ENCODE results near the gene UBAC2. TPM values are rescaled to one million over a fixed set of nuclear protein-coding genes. Genes with fewer than 3 reads are reported as not detected.
A peak's percentile ranks its signal among the peaks of the same experiment; 100 is the strongest.

UBAC2 gene
- polyA plus RNA-seq, 4 donors = 92.5 to 113 (median 110) TPM

DNA sequence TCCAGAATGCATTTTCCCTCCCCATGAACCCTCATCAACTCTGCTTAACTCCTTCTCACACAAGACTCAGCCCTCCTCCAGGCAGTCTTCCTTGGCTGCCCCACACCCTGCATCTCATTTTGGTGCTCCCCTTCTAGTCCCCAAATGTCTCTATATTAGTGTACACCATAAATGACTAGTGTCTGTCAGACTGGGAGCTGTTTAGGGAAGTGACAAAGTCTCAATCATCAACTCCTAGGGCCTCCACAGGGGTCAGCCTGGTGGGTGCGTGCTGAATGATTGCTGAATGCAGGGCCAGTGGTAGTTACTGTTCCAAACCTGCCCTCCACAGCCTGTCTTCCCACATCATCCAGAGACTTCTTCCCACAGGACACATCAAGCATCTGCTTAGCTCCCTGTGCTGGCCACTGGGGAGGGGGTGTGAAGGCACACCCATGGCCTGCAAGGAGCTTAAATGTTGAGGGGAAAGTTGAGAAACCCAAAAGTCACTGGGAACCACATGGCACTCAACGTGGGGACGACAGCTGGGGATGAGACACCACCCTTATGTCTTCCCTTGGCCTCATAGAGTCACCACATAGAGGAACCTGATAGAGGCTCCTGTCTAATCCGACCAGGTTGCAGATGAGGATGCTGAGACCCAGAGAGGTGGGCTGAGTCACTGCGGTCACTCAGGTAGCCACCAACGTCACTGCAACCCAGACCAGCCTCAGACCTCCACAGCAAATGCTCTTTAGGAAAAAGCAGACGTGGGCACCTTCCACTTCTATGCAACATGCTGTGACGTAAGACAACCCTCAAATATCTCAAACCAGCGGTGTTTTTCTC, 221.3 kb downstream of the UBAC2 start:
- DNase-seq (ENCODE audit: low read depth in 4 of 4, low spot score in 3 of 4) = no peak

DNA sequence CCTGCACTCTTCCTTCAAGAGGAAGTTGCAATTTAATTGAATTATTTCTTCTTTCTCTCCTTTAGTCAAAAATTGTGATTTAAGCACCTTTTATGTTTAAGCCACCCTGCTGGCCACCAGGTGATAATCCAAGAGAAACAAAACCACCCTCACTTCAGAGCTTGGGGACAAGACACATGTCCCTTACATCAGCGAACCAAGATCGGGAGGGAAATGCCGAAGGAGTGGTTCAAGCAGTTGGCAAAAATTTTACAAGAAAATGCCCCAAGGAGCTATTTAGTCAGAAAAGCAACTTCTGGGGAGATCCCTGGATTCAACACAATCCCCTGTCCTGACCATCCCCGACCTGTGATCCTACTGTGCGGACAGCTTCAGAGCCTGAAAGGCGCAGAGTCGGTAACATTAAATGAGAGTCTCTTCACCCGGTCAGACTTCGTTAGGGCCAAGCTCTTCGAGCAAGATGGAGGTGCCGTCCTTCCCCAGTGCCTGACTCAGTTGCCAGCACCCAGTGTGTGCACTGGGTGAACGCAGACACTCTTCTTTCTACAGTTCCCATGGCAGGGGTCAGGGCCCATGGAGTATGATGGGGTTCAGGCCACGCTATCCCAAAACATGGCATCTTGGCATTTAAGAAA, 222.0 kb downstream of the UBAC2 start:
- no peak for DNase-seq (ENCODE audit: low read depth in 4 of 4, low spot score in 3 of 4)

DNA sequence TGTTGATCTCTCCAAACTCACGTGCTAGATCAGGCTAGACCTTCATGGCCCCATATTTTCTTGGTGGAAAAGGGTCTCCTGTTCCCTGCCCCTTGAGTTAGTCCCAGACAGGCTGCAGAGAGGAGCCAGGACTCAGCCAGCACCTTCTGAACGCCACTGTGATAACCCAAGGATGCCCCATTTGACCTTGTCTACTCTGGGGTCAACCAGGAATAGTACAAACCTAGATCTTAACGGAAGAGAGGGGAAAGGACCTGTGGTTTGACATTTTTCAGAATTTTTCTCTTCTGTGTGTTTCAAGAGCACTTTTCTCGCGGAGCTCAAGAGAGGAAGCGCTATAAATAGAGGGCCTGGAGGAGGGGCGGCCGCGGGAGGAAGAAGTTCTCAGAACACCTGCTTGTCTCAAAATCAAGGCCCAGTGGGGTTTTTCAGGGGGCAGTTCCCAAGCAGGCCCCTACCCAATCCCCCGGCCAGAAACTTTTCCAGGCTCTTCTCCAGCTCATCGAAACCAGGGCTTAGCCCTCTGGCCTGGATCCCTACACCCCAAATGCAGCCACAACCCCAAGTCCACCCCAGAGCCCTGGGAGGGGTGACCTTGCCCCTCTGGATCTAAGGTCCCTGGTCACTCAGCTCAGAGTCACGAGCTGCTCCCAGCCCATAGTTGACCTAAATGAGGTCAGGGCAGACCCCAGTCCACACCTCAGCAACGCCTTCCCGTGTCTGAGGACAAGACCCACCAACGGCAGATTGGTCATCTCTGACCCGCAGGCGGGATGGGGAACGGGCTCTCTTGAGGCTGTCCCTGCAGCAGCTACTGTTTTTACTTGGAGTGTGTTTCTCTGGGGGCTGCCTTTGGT, 225.1 kb downstream of the UBAC2 start:
- DNase-seq (ENCODE audit: low read depth in 4 of 4, low spot score in 3 of 4) = no peak

DNA sequence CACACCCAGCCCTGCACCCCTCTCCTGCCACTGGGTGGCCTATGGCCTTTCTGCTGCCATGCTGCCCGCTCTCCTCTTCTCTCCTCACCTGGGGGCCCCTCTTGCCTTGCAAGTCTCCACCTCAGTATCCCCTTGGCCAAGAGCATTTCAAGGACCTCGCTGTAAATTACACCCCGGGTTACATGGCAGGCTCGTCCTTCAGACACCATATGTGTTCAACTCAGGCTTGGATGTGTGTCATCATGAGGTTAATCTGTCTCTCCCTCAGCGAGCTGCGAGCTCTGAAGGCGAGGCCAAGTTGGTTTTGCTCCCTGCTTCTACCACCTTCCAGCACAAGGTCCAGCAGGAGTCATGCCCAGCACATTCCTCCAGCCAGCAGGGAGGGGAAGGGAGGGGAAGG, 225.8 kb downstream of the UBAC2 start:
- DNase-seq (ENCODE audit: low read depth in 4 of 4, low spot score in 3 of 4) = no peak

DNA sequence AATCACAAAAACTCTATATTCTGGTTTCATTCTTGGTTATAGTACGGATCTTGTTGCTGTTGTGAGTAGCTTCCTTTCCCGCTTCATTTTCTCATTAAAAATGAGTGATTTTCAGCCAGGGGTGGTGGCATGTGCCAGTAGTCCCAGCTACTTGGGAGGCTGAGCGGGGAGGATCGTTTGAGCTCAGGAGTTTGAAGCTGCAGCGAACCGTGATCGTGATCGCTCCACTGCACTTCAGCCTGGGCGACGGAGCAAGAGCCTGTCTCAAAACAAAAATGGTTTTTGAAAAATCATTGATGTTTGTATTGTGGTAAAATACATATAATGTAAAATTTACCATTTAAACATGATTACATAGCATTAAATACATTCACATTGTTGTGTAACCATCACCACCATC, 229.0 kb downstream of the UBAC2 start:
- DNase-seq (ENCODE audit: low read depth in 4 of 4, low spot score in 3 of 4) = no peak

DNA sequence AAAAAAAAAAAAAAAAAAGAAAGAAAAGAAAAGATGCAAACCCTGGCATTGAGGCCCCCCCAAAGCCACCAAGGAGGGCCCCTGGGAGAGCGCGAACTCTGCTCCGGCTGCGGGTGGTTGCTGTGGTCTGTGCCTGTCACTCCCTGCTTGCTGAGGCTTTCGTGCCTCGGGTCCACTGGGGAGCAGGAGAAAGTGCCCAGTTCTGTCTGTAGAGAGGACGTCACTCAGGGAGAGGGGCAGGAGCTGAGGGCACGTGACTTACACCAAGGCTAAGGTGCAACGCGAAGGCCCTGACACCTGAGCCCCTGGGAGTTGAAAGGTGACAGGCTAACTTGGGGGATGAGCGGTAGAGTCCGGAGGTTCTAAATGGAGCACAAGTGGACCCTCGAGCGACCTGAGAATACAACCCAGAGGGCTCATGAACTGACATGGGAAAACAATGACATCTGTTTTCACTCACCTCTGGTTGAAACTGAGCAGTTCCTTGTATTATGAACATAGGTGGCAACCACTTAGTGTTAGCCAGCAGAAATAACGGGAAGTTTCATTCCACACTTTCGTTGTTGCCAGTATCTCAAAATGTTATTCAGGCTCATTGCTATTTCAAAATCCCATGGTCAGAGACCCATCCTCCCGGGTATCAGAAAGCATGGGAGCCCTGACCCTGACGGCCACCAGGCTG, 231.4 kb downstream of the UBAC2 start:
- DNase-seq (ENCODE audit: low read depth in 4 of 4, low spot score in 3 of 4) = no peak

DNA sequence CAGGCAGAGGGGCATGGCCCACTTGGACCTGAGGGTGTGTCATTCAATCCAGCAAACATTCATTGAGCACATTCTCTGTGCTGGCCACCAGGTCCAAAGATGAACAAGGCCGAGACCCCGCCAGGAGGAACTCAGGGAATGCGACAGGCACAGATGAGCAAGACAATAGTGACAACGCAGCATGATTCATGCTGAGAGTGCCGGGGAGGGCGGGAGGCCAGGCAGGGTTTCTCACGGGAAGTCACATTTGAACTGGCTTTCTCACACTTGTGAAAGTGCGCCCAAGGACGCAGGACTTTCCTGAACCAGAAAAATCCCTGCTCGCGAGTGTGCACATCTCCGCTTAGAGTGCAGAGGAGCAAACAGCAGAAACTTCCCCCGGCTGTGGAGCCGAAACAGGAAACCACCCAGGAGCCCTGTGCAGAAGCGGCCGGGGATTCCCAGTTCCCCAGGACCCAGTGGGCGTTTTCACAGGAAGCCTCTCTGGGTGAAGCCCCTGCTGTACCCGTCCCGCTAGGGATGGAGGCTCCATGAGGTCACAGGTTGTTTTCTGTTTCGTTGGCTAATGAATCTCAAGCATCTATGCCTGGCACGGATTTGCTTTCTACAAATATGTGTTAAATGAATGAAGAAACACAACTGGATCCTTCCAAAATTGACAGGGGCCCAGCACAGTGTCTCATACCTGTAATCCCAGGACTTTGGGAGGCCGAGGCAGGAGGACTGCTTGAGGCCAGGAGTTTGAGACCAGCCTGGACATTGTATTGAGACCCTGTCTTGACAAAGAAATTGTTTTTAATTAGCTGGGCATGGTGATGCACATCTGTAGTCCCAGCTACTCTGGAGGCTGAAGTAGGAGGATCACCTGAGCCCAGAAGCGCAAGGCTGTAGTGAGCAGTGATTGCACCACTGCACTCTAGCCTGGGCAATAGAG, 232.2 kb downstream of the UBAC2 start:
- peak in 1 of 4 donors; percentile 27 for DNase-seq (ENCODE audit: low read depth in 4 of 4, low spot score in 3 of 4)

DNA sequence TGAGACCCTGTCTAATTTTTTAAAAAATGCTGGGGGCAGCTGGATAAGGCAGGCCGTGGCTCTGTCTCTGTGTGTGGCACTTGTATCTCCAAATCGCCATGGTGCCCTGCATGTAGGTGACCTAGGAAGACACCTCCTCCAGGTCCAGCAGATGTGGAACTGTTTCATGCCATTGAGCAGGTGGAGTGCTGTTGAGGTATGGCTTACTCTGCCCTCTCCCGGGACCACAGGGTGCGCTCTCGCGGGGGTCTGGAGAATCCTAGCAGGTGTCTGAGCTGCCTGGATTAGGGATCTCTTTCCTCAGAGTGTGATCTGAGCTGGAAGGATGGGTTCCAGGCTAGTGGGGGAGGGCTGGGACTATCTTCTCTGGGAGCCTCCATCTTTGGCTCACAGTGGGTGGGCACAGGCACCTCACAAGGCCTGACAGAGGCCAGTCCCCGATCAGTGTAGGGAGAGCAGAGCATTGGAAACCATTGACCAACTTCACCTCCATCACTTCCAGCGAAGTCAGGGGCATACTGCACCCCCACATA, 233.0 kb downstream of the UBAC2 start:
- DNase-seq (ENCODE audit: low read depth in 4 of 4, low spot score in 3 of 4) = no peak

DNA sequence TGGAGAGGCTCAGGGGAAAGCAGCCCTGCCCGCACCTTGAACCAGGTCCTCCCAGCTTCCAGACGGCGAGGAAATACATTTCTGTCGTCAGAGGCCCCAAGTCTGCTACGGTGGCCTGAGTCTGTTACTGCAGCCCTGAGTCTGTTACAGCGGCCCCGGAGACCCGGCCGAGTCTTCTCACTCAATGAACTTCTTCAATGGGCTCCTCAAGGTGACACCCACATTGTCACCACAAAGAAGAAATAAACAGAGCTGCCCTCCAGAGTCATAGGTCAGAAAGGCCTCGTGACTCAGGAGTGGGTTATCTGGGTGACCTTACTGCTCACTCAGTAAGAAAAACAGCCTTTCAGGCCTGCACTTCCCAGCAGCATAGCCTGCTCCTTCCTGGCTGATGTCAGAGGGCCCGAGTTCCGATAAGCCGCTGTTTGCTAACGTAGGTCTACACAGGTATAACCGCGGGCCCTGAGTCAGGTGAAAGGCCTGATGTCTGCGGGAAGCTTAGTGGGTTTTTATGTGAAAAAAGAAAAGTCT, 233.7 kb downstream of the UBAC2 start:
- DNase-seq (ENCODE audit: low read depth in 4 of 4, low spot score in 3 of 4) = no peak

DNA sequence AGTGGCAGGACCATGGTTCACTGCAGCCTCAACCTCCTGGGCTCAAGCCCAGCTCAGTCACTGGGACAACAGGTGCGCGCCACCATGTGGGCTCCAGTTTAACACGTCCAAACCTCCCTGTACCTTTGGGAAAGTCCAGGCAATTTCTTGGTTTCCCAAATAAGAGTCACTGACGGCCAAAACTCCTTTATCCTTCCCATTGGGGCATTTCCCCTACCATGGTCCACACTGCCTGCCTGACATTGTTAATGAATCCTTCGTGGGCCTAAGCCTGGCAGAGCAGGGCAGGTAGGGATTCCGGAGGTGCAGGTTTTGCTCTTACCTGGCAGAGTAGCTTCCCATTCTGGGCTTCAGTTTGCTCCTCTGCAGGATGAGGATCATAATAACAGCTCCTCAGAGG, 234.5 kb downstream of the UBAC2 start:
- no peak for DNase-seq (ENCODE audit: low read depth in 4 of 4, low spot score in 3 of 4)

DNA sequence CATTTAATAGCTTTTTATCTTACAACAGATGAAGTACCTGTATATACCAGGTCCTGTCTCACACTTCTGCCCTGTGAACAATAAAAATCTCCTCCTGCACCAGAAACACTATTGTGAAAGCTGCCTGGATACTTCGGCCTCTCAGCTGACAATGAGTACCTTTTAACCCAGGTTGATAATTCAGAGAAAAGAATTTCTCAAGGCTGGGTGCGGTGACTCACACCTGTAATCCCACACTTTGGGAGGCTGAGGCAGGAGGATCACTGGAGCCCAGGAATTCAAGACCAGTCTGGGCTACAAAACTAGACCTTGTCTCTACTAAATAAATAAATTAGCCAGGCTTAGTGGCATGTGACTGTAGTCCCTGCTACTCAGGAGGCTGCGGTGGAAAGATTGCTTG, 235.3 kb downstream of the UBAC2 start:
- DNase-seq (ENCODE audit: low read depth in 4 of 4, low spot score in 3 of 4) = no peak

Other genes with a start within 250 kb of the UBAC2 start
- 10 to 100 TPM; 55.2 to 70.2 (median 66.7) TPM for gene DOCK9, start 222.8 kb upstream of the UBAC2 start, polyA plus RNA-seq (ENCODE audit: insufficient read length in 4 of 4)
- under 1 TPM in 3 of 4 donors, not detected in 1; 0.16 to 0.33 (median 0.31) TPM for gene GPR18, start 57.5 kb downstream of the UBAC2 start, polyA plus RNA-seq (ENCODE audit: insufficient read length in 4 of 4)
- gene GPR183, start 106.5 kb downstream of the UBAC2 start, polyA plus RNA-seq (ENCODE audit: insufficient read length in 4 of 4) = 1 to 10 TPM; 2.2 to 4.4 (median 2.9) TPM

All from right renal pelvis (tissue), 4 donors.